ENCODE results near the gene CYP26A1. TPM values are rescaled to one million over a fixed set of nuclear protein-coding genes. Genes with fewer than 3 reads are reported as not detected.

The CYP26A1 gene
- total and polyA plus RNA-seq, 2 experiments from 2014 or later = 1.2 to 1.8 TPM

DNA sequence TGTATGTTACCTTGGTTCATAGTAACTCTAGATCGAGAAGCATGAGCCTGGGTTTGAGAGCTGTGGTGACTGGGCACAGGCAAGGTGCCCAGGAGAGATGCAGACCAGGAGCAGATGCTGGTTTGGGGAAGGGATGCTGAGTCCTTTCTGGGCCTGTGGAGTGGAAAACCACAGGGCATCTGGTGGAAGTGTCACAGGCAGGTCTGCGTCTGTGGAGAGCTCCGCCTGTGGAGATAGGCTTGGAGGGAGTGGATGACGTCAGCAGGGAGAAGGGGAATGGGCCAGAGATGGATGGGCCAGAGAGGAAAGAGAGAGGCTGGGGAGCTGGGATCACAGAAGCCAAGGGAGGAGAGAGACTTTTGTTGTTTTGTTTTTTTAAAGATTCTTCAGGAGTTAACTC, 14.8 kb downstream of the CYP26A1 start:
- H3K27me3 ChIP-seq (ENCODE audit: insufficient read depth) = no peaks in the 10 kb centered on the region
- no peaks in the 10 kb centered on the region for H3K36me3 ChIP-seq (ENCODE audit: insufficient read depth)
- peak overlapping the region; percentile 78 for H2AFZ ChIP-seq
- peak overlapping the region; percentile 42; the same call in 1 of the 2 replicates for H3K4me2 ChIP-seq
- Mint-ChIP-seq H3K27me3 (ENCODE audit: insufficient read depth, low read depth, poor library complexity) (peaks cover 12% of the 10 kb centered on the region), H3K4me1 (peaks cover 26% of the 10 kb centered on the region), H3K36me3 (ENCODE audit: low read depth) (peaks cover 8% of the 10 kb centered on the region; the same call in 2 of the 3 replicates), H3K27ac (no peak overlapping the region; the same call in 1 of the 2 replicates), H3K4me3 (no peak overlapping the region), H3K9me3 (peaks cover 2% of the 10 kb centered on the region; the same call in 2 of the 3 replicates)
- H4K20me1 ChIP-seq (replicated peaks; ENCODE audit: insufficient read depth) = no peaks in the 10 kb centered on the region
- peaks cover 15% of the 10 kb centered on the region; the same call in 1 of the 2 replicates for H3K9me2 ChIP-seq (ENCODE audit: insufficient read depth)
- H3K4me1 ChIP-seq (ENCODE audit: insufficient read depth) = peaks cover 22% of the 10 kb centered on the region
- no peak for DNase-seq (ENCODE audit: low spot score)
- no peaks in the 10 kb centered on the region for H3K79me2 ChIP-seq (replicated peaks; ENCODE audit: insufficient read depth)
- peak overlapping the region; percentile 45; the same call in 1 of the 2 replicates for H3K27ac ChIP-seq (ENCODE audit: low read depth)
- TF ChIP-seq POLR2AphosphoS5 (IDR thresholded peaks at IDR 0.05; ENCODE audit: low read depth) = no peak
- TF ChIP-seq, protein P1, sequence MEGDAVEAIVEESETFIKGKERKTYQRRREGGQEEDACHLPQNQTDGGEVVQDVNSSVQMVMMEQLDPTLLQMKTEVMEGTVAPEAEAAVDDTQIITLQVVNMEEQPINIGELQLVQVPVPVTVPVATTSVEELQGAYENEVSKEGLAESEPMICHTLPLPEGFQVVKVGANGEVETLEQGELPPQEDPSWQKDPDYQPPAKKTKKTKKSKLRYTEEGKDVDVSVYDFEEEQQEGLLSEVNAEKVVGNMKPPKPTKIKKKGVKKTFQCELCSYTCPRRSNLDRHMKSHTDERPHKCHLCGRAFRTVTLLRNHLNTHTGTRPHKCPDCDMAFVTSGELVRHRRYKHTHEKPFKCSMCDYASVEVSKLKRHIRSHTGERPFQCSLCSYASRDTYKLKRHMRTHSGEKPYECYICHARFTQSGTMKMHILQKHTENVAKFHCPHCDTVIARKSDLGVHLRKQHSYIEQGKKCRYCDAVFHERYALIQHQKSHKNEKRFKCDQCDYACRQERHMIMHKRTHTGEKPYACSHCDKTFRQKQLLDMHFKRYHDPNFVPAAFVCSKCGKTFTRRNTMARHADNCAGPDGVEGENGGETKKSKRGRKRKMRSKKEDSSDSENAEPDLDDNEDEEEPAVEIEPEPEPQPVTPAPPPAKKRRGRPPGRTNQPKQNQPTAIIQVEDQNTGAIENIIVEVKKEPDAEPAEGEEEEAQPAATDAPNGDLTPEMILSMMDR (conservative IDR thresholded peaks at IDR 0.05; ENCODE audit: low read depth in 2 of 2) = no peak
- no peak for TF ChIP-seq STAT1 (IDR thresholded peaks at IDR 0.05; ENCODE audit: unreplicated experiment)
- TF ChIP-seq, protein P2, sequence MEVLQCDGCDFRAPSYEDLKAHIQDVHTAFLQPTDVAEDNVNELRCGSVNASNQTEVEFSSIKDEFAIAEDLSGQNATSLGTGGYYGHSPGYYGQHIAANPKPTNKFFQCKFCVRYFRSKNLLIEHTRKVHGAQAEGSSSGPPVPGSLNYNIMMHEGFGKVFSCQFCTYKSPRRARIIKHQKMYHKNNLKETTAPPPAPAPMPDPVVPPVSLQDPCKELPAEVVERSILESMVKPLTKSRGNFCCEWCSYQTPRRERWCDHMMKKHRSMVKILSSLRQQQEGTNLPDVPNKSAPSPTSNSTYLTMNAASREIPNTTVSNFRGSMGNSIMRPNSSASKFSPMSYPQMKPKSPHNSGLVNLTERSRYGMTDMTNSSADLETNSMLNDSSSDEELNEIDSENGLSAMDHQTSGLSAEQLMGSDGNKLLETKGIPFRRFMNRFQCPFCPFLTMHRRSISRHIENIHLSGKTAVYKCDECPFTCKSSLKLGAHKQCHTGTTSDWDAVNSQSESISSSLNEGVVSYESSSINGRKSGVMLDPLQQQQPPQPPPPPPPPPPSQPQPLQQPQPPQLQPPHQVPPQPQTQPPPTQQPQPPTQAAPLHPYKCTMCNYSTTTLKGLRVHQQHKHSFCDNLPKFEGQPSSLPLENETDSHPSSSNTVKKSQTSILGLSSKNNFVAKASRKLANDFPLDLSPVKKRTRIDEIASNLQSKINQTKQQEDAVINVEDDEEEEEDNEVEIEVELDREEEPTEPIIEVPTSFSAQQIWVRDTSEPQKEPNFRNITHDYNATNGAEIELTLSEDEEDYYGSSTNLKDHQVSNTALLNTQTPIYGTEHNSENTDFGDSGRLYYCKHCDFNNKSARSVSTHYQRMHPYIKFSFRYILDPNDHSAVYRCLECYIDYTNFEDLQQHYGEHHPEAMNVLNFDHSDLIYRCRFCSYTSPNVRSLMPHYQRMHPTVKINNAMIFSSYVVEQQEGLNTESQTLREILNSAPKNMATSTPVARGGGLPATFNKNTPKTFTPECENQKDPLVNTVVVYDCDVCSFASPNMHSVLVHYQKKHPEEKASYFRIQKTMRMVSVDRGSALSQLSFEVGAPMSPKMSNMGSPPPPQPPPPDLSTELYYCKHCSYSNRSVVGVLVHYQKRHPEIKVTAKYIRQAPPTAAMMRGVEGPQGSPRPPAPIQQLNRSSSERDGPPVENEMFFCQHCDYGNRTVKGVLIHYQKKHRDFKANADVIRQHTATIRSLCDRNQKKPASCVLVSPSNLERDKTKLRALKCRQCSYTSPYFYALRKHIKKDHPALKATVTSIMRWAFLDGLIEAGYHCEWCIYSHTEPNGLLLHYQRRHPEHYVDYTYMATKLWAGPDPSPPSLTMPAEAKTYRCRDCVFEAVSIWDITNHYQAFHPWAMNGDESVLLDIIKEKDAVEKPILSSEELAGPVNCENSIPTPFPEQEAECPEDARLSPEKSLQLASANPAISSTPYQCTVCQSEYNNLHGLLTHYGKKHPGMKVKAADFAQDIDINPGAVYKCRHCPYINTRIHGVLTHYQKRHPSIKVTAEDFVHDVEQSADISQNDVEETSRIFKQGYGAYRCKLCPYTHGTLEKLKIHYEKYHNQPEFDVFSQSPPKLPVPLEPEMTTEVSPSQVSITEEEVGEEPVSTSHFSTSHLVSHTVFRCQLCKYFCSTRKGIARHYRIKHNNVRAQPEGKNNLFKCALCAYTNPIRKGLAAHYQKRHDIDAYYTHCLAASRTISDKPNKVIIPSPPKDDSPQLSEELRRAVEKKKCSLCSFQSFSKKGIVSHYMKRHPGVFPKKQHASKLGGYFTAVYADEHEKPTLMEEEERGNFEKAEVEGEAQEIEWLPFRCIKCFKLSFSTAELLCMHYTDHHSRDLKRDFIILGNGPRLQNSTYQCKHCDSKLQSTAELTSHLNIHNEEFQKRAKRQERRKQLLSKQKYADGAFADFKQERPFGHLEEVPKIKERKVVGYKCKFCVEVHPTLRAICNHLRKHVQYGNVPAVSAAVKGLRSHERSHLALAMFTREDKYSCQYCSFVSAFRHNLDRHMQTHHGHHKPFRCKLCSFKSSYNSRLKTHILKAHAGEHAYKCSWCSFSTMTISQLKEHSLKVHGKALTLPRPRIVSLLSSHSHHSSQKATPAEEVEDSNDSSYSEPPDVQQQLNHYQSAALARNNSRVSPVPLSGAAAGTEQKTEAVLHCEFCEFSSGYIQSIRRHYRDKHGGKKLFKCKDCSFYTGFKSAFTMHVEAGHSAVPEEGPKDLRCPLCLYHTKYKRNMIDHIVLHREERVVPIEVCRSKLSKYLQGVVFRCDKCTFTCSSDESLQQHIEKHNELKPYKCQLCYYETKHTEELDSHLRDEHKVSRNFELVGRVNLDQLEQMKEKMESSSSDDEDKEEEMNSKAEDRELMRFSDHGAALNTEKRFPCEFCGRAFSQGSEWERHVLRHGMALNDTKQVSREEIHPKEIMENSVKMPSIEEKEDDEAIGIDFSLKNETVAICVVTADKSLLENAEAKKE (CRISPR knock-in tag; IDR thresholded peaks at IDR 0.05) = no peak
- TF ChIP-seq JUNB (IDR thresholded peaks at IDR 0.05; ENCODE audit: unreplicated experiment) = no peak
- TF ChIP-seq EZH2phosphoT487 (IDR thresholded peaks at IDR 0.05; ENCODE audit: unreplicated experiment) = no peak
- no peak for TF ChIP-seq NANOG (IDR thresholded peaks at IDR 0.05; ENCODE audit: borderline replicate concordance)
- no peak for TF ChIP-seq CREB1 (CRISPR knock-in tag; IDR thresholded peaks at IDR 0.05; ENCODE audit: low read depth)
- H3F3A ChIP-seq (replicated peaks; ENCODE audit: low read depth) = no peaks in the 10 kb centered on the region; the same call in 1 of the 2 replicates
- H3K4me3 ChIP-seq = no peak overlapping the region
- ATAC-seq = no peak

Measured in GM23338 (cell line).